ENCODE results near the gene THY1.

The THY1 gene

DNA sequence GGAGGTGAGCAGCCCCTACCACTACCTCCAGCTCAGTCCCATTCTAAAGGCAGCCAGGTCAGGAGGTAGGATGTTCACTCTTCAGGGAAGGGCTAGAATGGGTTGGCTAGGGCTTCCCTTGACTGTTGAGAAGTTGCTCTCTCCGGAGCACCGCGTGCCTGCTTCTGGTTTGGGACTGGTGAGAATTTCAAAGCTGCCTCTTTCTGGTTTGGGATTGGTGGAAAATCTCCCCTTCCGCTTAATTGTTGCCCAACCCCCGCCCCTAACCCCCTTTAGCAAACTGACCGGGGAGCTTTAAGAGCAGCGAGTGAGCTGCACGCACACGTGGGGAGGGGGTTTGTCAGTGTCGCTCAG is 42.2 kb downstream of the THY1 start:
- H3F3A ChIP-seq (ENCODE audit: insufficient read depth, low read length): no peaks in the 10 kb centered on the region
- no peaks in the 10 kb centered on the region for H3K79me2 ChIP-seq (ENCODE audit: insufficient read depth, low read length)
- H3K9me3 ChIP-seq (ENCODE audit: low read length): no peaks in the 10 kb centered on the region
- peak overlapping the region; percentile 55; the same call in 1 of the 2 replicates for H3K9ac ChIP-seq (ENCODE audit: low read length)
- TF ChIP-seq, protein P1, sequence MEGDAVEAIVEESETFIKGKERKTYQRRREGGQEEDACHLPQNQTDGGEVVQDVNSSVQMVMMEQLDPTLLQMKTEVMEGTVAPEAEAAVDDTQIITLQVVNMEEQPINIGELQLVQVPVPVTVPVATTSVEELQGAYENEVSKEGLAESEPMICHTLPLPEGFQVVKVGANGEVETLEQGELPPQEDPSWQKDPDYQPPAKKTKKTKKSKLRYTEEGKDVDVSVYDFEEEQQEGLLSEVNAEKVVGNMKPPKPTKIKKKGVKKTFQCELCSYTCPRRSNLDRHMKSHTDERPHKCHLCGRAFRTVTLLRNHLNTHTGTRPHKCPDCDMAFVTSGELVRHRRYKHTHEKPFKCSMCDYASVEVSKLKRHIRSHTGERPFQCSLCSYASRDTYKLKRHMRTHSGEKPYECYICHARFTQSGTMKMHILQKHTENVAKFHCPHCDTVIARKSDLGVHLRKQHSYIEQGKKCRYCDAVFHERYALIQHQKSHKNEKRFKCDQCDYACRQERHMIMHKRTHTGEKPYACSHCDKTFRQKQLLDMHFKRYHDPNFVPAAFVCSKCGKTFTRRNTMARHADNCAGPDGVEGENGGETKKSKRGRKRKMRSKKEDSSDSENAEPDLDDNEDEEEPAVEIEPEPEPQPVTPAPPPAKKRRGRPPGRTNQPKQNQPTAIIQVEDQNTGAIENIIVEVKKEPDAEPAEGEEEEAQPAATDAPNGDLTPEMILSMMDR (IDR thresholded peaks at IDR 0.05; ENCODE audit: low read length): no peak
- no peak for TF ChIP-seq EZH2 (IDR thresholded peaks at IDR 0.05; ENCODE audit: borderline replicate concordance, low read length)
- no peak overlapping the region for H2AFZ ChIP-seq (ENCODE audit: low read length)
- peak overlapping the region; percentile 59 for H3K4me3 ChIP-seq (ENCODE audit: low read depth, low read length, poor library complexity, severe bottlenecking)
- peaks cover 14% of the 10 kb centered on the region for H3K4me1 ChIP-seq (ENCODE audit: insufficient read depth, low read length, severe bottlenecking)
- H4K20me1 ChIP-seq (ENCODE audit: insufficient read depth, low read length): no peaks in the 10 kb centered on the region
- H3K4me2 ChIP-seq (ENCODE audit: low read length): peak overlapping the region; percentile 86
- H3K27ac ChIP-seq (ENCODE audit: low read depth, low read length, poor library complexity, severe bottlenecking): no peak overlapping the region
- no peaks in the 10 kb centered on the region for H3K9me2 ChIP-seq (ENCODE audit: low read depth, low read length)
- H3K27me3 ChIP-seq (ENCODE audit: insufficient read depth, low read length): no peaks in the 10 kb centered on the region
- no peaks in the 10 kb centered on the region for H3K36me3 ChIP-seq (ENCODE audit: insufficient read depth, low read length)

DNA sequence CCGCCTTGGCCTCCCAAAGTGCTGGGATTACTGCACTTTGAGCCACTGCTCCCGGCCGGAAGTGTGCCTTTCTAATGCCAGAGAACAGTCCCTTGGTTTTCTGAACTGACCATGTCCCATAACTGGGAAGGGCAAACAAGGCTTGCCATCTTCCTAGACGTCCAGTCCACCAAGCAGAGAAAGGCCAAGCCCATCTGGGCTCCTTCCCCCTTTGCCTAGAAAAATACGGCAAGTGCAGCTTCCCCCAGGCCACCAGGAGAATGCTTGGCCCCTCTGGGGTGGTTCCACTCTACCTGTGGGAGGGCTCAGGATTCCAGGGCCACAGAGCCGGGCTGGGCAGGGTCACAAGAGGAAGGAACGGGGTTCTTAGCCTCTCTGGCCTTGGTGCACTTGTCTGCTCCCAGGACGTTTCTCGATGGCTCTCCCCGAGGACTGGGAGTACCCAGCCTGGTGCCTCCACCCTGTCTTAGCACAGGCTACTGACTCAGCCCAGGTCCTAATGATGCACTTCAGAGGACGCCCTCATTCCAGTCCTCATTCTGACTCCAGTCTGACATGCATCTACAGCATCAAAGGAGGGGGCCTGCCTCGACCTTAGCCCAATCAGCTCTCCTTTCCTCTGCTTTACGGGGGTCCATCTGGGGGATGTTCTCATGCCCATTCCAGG is 42.7 kb downstream of the THY1 start:
- no peak for TF ChIP-seq EZH2 (IDR thresholded peaks at IDR 0.05; ENCODE audit: borderline replicate concordance, low read length)
- TF ChIP-seq, protein P1 (IDR thresholded peaks at IDR 0.05; ENCODE audit: low read length): no peak
- Histone ChIP-seq H2AFZ (ENCODE audit: low read length) (no peak overlapping the region), H3K36me3 (ENCODE audit: insufficient read depth, low read length) (no peaks in the 10 kb centered on the region), H3K4me1 (ENCODE audit: insufficient read depth, low read length, severe bottlenecking) (peaks cover 14% of the 10 kb centered on the region), H3K9me2 (ENCODE audit: low read depth, low read length) (no peaks in the 10 kb centered on the region), H3K79me2 (ENCODE audit: insufficient read depth, low read length) (no peaks in the 10 kb centered on the region), H3K4me2 (ENCODE audit: low read length) (peak overlapping the region; percentile 86; the same call in 1 of the 2 replicates), H4K20me1 (ENCODE audit: insufficient read depth, low read length) (no peaks in the 10 kb centered on the region), H3K27ac (ENCODE audit: low read depth, low read length, poor library complexity, severe bottlenecking) (no peak overlapping the region), H3F3A (ENCODE audit: insufficient read depth, low read length) (no peaks in the 10 kb centered on the region), H3K27me3 (ENCODE audit: insufficient read depth, low read length) (no peaks in the 10 kb centered on the region), H3K9ac (ENCODE audit: low read length) (no peak overlapping the region), H3K9me3 (ENCODE audit: low read length) (no peaks in the 10 kb centered on the region), H3K4me3 (ENCODE audit: low read depth, low read length, poor library complexity, severe bottlenecking) (peak overlapping the region; percentile 59)

DNA sequence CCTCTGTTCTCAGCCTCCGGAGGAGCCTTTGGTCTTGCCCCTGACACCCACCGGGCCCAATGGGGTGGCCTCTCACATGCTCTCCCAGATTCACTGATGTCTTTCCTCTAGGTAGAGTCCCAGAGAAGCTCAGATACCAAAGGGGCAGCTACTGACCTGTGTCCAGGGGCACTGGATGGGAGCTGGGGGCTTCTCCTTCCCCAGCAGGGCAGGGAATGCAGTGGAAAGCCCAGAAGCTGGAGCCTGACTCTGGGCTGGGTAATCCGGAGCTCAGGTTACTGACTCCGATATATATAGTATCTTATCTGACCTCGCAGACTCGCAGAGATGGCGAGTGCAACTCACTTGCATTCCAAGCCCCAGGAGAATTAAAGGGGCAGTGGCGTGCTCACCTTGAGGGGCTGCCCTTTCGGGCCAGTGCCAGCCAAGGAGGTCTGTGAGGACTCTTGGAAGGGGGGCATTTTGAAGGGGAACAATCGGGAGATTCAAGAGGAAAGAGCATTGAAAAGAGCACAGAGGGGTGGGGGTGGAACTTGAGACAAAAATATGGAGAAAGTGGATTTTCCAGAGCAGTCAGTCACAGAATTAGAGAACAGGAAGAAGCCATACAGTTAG is 44.0 kb downstream of the THY1 start:
- Histone ChIP-seq H3K4me1 (ENCODE audit: insufficient read depth, low read length, severe bottlenecking) (peaks cover 16% of the 10 kb centered on the region), H3K9me2 (ENCODE audit: low read depth, low read length) (no peaks in the 10 kb centered on the region), H3K4me2 (ENCODE audit: low read length) (no peak overlapping the region), H3K9me3 (ENCODE audit: low read length) (no peaks in the 10 kb centered on the region), H3K27me3 (ENCODE audit: insufficient read depth, low read length) (no peaks in the 10 kb centered on the region), H4K20me1 (ENCODE audit: insufficient read depth, low read length) (no peaks in the 10 kb centered on the region), H3F3A (ENCODE audit: insufficient read depth, low read length) (no peaks in the 10 kb centered on the region), H3K9ac (ENCODE audit: low read length) (no peak overlapping the region), H3K36me3 (ENCODE audit: insufficient read depth, low read length) (no peaks in the 10 kb centered on the region), H3K79me2 (ENCODE audit: insufficient read depth, low read length) (no peaks in the 10 kb centered on the region), H3K27ac (ENCODE audit: low read depth, low read length, poor library complexity, severe bottlenecking) (no peak overlapping the region), H2AFZ (ENCODE audit: low read length) (no peak overlapping the region), H3K4me3 (ENCODE audit: low read depth, low read length, poor library complexity, severe bottlenecking) (no peak overlapping the region)
- no peak for TF ChIP-seq EZH2 (IDR thresholded peaks at IDR 0.05; ENCODE audit: borderline replicate concordance, low read length)
- TF ChIP-seq, protein P1 (IDR thresholded peaks at IDR 0.05; ENCODE audit: low read length): no peak

All from OCI-LY1 (cell line).